Measurements from ENCODE around the gene PIK3R6. TPM values are rescaled to one million over a fixed set of nuclear protein-coding genes. Genes with fewer than 3 reads are reported as not detected.

The PIK3R6 gene
- total RNA-seq, 1 donor: not detected

DNA sequence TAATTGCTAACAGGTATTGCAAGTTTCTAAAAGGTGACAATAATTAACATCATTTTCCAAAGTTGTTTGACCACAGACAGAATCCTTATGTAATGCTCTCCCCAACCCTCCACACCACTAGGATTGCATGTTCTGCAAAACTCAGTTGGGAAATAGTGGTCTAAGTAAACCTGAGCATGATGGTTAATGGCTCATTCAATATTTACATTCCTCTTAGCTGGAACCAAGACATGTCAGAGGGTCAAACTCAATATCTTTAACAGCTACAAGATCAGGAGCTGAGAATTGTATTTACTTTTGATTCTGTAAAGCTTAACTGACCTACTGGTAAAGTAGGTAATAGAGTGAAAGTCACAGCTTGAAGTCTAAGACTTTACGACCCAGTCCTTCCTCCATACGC lies 78.5 kb downstream of the PIK3R6 start:
- TF ChIP-seq, protein P1, sequence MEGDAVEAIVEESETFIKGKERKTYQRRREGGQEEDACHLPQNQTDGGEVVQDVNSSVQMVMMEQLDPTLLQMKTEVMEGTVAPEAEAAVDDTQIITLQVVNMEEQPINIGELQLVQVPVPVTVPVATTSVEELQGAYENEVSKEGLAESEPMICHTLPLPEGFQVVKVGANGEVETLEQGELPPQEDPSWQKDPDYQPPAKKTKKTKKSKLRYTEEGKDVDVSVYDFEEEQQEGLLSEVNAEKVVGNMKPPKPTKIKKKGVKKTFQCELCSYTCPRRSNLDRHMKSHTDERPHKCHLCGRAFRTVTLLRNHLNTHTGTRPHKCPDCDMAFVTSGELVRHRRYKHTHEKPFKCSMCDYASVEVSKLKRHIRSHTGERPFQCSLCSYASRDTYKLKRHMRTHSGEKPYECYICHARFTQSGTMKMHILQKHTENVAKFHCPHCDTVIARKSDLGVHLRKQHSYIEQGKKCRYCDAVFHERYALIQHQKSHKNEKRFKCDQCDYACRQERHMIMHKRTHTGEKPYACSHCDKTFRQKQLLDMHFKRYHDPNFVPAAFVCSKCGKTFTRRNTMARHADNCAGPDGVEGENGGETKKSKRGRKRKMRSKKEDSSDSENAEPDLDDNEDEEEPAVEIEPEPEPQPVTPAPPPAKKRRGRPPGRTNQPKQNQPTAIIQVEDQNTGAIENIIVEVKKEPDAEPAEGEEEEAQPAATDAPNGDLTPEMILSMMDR (IDR thresholded peaks at IDR 0.05; ENCODE audit: insufficient read depth, low read length): no peak
- DNase-seq (ENCODE audit: low read depth): no peak
- no peak overlapping the region for H3K4me3 ChIP-seq (ENCODE audit: low read depth, low read length)

DNA sequence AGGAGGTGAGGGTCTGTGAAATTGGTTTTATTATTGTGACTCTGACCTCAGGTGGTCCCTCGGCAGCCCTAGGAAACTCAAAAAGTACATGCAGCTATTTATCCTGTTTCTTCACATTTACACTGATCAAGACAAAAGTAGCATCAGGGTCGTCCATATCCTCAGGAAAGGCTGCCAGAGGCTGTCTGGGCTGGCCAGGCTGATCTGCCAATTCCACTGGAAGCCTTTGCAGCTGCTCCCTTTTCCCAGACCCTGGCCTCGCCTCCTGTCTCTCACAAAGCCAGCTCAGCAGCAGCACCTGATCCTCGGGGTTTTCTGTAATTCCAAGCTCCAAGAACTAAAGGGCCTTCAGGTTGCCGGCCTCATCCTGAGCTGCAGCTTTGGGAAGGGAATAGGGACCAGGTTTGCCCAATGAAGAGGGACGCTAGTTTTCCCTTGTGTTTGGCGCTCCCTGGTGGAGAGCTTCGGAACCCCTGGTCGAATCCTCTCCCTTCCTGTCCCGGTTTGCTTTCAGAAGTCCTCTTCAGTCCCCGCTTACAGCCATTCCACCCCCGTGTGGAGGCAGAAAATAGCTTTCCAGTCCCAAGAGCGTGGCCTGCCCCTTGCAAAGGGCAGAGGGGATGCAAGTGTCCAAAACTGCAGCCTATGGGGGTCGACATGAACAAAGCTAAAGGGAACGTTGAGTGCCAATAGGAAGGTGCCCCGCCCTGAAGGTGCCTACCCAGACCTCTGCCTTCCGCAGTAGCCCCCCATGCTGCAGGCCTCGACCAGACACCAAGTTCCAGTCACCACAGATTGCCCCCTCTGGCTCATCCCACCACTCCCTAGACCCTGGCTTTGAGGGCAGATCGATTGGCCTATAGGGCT lies 81.7 kb downstream of the PIK3R6 start:
- no peak overlapping the region for H3K4me3 ChIP-seq (ENCODE audit: low read depth, low read length)
- DNase-seq (ENCODE audit: low read depth): peak; percentile 81
- TF ChIP-seq, protein P1 (IDR thresholded peaks at IDR 0.05; ENCODE audit: insufficient read depth, low read length): peak; percentile 88

DNA sequence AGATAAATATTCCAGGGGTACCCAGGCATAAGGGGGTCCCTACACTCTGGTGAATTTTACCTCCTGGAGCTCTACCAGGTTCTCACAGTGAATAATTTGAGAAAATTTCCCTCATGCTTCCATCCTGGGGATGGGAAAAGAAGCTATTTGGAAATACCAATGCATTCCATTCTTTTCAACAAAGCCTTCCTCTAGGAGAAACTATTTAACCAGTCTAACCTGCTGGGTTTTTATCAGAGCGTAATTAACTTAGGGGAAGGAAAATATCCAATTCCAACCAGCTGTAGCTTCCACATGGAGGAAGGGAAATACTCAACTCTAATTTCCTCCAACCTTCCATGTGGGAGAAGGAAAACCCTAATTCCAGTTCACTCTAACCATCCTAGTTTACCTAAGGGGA lies 85.3 kb downstream of the PIK3R6 start:
- no peak overlapping the region for H3K4me3 ChIP-seq (ENCODE audit: low read depth, low read length)
- TF ChIP-seq, protein P1 (IDR thresholded peaks at IDR 0.05; ENCODE audit: insufficient read depth, low read length): no peak
- no peak for DNase-seq (ENCODE audit: low read depth)

DNA sequence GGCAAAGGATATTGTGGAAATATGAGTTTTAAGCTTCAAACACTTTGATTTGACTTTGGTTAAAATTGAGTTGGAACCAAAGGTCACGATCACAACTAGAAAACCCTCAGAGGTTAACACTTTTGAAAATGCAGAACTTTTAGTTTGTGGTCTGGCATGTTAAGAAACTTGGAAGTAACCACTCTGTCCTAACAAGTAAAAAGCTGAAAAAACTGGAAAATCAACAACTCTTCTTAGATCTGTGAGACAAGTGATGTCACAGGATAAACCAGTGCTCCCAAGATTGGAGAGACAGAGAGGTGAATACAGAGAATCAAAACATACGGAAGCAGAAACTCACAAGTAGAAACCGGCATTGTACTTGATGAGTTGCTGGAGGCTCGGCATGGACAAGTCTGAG lies 85.7 kb downstream of the PIK3R6 start:
- TF ChIP-seq, protein P1 (IDR thresholded peaks at IDR 0.05; ENCODE audit: insufficient read depth, low read length): no peak
- H3K4me3 ChIP-seq (ENCODE audit: low read depth, low read length): no peak overlapping the region
- no peak for DNase-seq (ENCODE audit: low read depth)

DNA sequence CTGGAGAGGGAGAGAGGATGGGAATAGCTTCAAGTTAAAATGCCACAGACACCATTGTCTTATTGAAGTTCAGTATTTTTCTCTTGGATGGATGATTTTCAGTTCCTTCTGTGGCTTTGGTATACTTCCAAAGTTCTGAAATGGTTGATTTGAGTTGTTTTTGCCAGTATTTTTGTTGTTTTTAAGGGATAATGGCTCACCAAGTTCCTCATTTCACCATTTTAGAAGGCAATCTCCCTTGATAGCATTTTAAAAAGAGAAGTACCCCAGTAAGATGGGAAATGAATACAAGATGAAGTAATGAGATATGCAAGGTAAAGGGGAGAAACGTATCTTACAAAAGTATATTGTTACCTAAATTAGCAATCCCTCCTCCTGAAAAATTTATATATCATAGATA lies 90.6 kb downstream of the PIK3R6 start:
- no peak overlapping the region for H3K4me3 ChIP-seq (ENCODE audit: low read depth, low read length)
- DNase-seq (ENCODE audit: low read depth): no peak
- TF ChIP-seq, protein P1 (IDR thresholded peaks at IDR 0.05; ENCODE audit: insufficient read depth, low read length): no peak

DNA sequence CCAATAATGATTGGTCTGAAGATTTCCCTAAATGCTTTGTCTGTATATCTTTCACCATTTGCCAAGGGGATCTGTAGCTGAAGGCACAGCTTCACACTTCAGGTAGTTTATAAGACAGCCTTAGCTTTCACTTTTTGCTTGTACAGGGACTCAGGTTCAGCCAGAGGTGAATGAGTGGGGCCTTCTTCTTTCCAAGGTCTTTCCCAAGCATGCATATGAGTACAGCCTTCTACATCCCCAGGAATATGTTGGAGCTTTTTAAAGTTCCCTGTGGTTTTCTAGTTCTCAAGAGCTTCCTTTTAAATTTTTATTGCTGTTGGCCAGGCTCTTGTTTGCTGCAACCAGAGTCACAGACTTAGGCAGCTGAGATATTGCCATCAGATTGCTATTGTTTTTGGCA lies 91.2 kb downstream of the PIK3R6 start:
- TF ChIP-seq, protein P1 (IDR thresholded peaks at IDR 0.05; ENCODE audit: insufficient read depth, low read length): no peak
- no peak for DNase-seq (ENCODE audit: low read depth)
- H3K4me3 ChIP-seq (ENCODE audit: low read depth, low read length): no peak overlapping the region
